ENCODE measurements around the gene KLK6.

DNA sequence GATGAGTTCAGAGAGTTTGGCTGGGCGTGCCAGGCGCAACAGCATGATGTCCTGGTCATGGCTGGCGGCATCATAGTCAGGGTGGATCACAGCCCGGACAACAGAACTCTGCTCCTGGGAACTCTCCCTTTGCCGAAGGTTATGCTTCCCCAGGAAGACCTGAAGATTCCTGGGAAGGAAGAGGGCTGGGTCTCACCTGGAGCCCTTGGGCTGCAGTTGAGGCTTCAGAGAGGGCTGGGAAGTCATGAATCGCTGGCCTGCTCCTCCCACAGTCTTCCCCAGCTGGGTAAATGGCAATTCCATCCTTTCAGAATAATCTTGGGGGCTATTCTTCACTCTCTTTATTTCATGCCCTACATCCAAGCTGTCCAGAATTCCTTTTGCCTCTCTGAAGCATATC is 6.0 kb downstream of the KLK6 start:
- TF ChIP-seq, protein P1, sequence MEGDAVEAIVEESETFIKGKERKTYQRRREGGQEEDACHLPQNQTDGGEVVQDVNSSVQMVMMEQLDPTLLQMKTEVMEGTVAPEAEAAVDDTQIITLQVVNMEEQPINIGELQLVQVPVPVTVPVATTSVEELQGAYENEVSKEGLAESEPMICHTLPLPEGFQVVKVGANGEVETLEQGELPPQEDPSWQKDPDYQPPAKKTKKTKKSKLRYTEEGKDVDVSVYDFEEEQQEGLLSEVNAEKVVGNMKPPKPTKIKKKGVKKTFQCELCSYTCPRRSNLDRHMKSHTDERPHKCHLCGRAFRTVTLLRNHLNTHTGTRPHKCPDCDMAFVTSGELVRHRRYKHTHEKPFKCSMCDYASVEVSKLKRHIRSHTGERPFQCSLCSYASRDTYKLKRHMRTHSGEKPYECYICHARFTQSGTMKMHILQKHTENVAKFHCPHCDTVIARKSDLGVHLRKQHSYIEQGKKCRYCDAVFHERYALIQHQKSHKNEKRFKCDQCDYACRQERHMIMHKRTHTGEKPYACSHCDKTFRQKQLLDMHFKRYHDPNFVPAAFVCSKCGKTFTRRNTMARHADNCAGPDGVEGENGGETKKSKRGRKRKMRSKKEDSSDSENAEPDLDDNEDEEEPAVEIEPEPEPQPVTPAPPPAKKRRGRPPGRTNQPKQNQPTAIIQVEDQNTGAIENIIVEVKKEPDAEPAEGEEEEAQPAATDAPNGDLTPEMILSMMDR (conservative IDR thresholded peaks at IDR 0.05; ENCODE audit: low read depth, low read length): no peak
- TF ChIP-seq EZH2phosphoT487 (IDR thresholded peaks at IDR 0.05; ENCODE audit: borderline replicate concordance, low read length): no peak

All from PC-3 (cell line).